A673 (cell line): ENCODE measurements around the gene COL28A1. TPM values are rescaled to one million over a fixed set of nuclear protein-coding genes. Genes with fewer than 3 reads are reported as not detected.

ENCODE experiments used
- BruUV-seq: library from RNA; stranded (reverse); fragments of 400-500 nt; replicated peaks from 2 replicates; lab custom pipeline; 2021; lab: Mats Ljungman, UMichigan
- CTCF ChIA-PET: fragments of 300-600 bp; sonication (Branson Sonifier 250); formaldehyde crosslinking; loops from one replicate; lab custom pipeline; 2022; ENCODE audit warnings: antibody characterized with exemption; lab: Charles Lee
- POLR2A ChIA-PET: fragments of 300-600 bp; sonication (Branson Sonifier 250); formaldehyde crosslinking; loops from one replicate; lab custom pipeline; 2022; ENCODE audit warnings: antibody characterized with exemption; ENCODE audit not compliant: low non-redundant PET; lab: Charles Lee
- DNase-seq: peaks from one replicate; pipeline ENCODE4 v3.0.0-alpha.2; 2015; ENCODE audit warnings: low spot score
- H3K27ac ChIP-seq: fragments of 200-600 bp; sonication (generic); 2 replicates; pipeline ENCODE4 v1.5.1; 2016; ENCODE audit warnings: mixed run types, low read depth, mild to moderate bottlenecking, mixed read lengths, antibody characterized with exemption, low read length; ENCODE audit not compliant: poor library complexity, severe bottlenecking
- H3K27me3 ChIP-seq: fragments of 200-600 bp; sonication (generic); replicated peaks from 2 replicates; pipeline ENCODE4 v1.6.1; 2017; ENCODE audit warnings: mixed run types, low read depth, mild to moderate bottlenecking, mixed read lengths, antibody characterized with exemption, low read length; ENCODE audit not compliant: insufficient read depth, poor library complexity
- H3K36me3 ChIP-seq: fragments of 200-600 bp; sonication (generic); 2 replicates; pipeline ENCODE4 v1.6.1; 2016; ENCODE audit warnings: mixed run types, mild to moderate bottlenecking, mixed read lengths, antibody characterized with exemption, low read length; ENCODE audit not compliant: insufficient read depth, poor library complexity, severe bottlenecking
- H3K4me1 ChIP-seq: fragments of 200-600 bp; sonication (generic); 2 replicates; pipeline ENCODE4 v1.6.1; 2017; ENCODE audit warnings: mixed run types, mild to moderate bottlenecking, mixed read lengths, antibody characterized with exemption, low read length; ENCODE audit not compliant: insufficient read depth, poor library complexity, severe bottlenecking
- H3K4me3 ChIP-seq: fragments of 200-600 bp; sonication (generic); 2 replicates; pipeline ENCODE4 v1.5.1; 2016; ENCODE audit warnings: low read depth, mixed run types, mild to moderate bottlenecking, mixed read lengths, low read length; ENCODE audit not compliant: poor library complexity, severe bottlenecking
- H3K9me3 ChIP-seq: fragments of 200-600 bp; sonication (generic); 2 replicates; pipeline ENCODE4 v1.6.1; 2016; ENCODE audit warnings: mixed run types, low read depth, mild to moderate bottlenecking, mixed read lengths, antibody characterized with exemption, low read length; ENCODE audit not compliant: poor library complexity, severe bottlenecking
- CTCF ChIP-seq: fragments of 300-800, 200-600 bp; sonication (generic); conservative IDR thresholded peaks from 2 replicates; pipeline ENCODE4 v1.5.1; 2017; ENCODE audit warnings: low read depth, mild to moderate bottlenecking, antibody characterized with exemption, low read length, moderate library complexity, mixed read lengths
- EZH2 ChIP-seq: fragments of 200-600 bp; sonication (generic); IDR thresholded peaks from 2 replicates; pipeline ENCODE4 v1.6.1; 2017; ENCODE audit warnings: borderline replicate concordance, low read depth, mild to moderate bottlenecking, mixed read lengths, antibody characterized with exemption, low read length; ENCODE audit not compliant: poor library complexity, severe bottlenecking
- intact Hi-C: fragments of 100-400 bp; cut with micrococcal nuclease; formaldehyde crosslinking; loops from one replicate; pipeline ENCODE4 v1.10.0; 2022; ENCODE audit not compliant: unreplicated experiment
- total RNA-seq: library from RNA; stranded (reverse); gene quantifications from 2 replicates; pipeline ENCODE4 v1.2.3, GENCODE V29; 2021

COL28A1 gene
- total RNA-seq, 1 experiment from 2014 or later, result 0.34 TPM

- Histone ChIP-seq H3K27ac (no peak overlapping the region), H3K36me3 (no peaks in the 10 kb centered on the region), H3K9me3 (no peaks in the 10 kb centered on the region), H3K4me3 (no peak overlapping the region), H3K27me3 (peaks cover 5% of the 10 kb centered on the region), H3K4me1 (no peaks in the 10 kb centered on the region)
- intact Hi-C loops, result no loop called here
- POLR2A ChIA-PET, result no interaction called here
- DNase-seq, result no peak
- CTCF ChIA-PET, result no interaction called here
- TF ChIP-seq CTCF (no peak), EZH2 (no peak)
- no TSS peak for BruUV-seq
Observed at GRCh38 chr7:7369134-7369533, 166.5 kb downstream of the COL28A1 start.

DNA sequence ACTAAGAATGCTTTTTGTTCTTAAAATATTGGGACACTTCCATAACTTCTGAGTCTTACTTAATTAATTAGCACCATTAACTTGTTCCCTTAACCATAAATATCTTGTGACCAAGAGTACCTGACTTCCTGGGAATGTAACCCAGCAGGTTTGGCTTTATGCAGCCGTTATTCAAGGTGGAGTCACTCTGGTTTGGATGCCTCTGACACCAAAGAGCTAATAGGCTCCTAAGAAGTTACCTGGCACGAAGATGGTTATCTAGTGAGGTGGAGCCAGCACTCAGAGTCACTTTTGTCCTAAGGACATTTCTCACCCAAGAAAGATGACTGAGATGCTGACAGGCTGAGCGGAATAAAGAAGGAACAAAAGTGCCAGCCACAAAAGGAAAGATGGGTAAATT, 181.0 kb downstream of the COL28A1 start:
- intact Hi-C loops, result no loop called here
- Histone ChIP-seq H3K27me3 (peaks cover 8% of the 10 kb centered on the region), H3K4me1 (no peaks in the 10 kb centered on the region), H3K4me3 (no peak overlapping the region), H3K36me3 (no peaks in the 10 kb centered on the region), H3K27ac (no peak overlapping the region), H3K9me3 (no peaks in the 10 kb centered on the region)
- POLR2A ChIA-PET, result no interaction called here
- BruUV-seq, result no TSS peak
- CTCF ChIA-PET, result no interaction called here
- no peak for DNase-seq
- no peak for TF ChIP-seq CTCF
- no peak for TF ChIP-seq EZH2

GRCh38 chr7:7352845-7353244, 182.8 kb downstream of the COL28A1 start:
- H3K9me3 ChIP-seq, result no peaks in the 10 kb centered on the region
- BruUV-seq, result no TSS peak
- no peaks in the 10 kb centered on the region for H3K36me3 ChIP-seq
- ChIA-PET POLR2A (no interaction called here), CTCF (no interaction called here)
- DNase-seq, result no peak
- TF ChIP-seq EZH2, result no peak
- TF ChIP-seq CTCF, result no peak
- H3K27me3 ChIP-seq, result peaks cover 20% of the 10 kb centered on the region
- no peak overlapping the region for H3K27ac ChIP-seq
- intact Hi-C loops, result no loop called here
- H3K4me3 ChIP-seq, result no peak overlapping the region
- no peaks in the 10 kb centered on the region for H3K4me1 ChIP-seq
